NCI-H2227 (cell line): ENCODE measurements around the gene NECTIN1.
"Not testable (repeated sequence)": the region's sequence is repeated elsewhere in the genome, so short reads cannot be mapped to it uniquely, and the experiment has no call there.

Source experiments
- DNase-seq: peaks from one replicate; lab custom pipeline; 2025; ENCODE audit not compliant: unreplicated experiment; lab: John Stamatoyannopoulos, UW

The NECTIN1 gene

DNA sequence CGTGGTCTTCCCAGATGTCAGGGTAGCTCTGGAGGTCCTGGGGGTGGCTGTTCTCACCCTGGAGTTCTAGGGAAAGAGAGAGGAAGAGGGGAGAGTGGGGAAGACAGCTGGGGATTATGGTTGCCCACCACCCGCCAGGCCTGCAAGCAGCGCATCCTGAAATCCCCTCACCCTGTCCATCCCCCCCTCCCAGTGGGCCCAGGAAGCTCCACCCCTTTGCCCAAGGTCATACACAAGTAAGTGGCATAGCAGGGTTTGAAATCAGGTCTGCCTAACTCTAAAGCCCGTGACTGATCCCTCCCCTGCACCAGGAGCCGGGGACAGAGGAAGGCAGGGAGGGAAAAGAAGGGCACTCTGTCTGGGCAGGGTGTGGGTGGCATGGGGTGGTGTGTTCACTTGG is 105.3 kb downstream of the NECTIN1 start:
- no peak for DNase-seq

DNA sequence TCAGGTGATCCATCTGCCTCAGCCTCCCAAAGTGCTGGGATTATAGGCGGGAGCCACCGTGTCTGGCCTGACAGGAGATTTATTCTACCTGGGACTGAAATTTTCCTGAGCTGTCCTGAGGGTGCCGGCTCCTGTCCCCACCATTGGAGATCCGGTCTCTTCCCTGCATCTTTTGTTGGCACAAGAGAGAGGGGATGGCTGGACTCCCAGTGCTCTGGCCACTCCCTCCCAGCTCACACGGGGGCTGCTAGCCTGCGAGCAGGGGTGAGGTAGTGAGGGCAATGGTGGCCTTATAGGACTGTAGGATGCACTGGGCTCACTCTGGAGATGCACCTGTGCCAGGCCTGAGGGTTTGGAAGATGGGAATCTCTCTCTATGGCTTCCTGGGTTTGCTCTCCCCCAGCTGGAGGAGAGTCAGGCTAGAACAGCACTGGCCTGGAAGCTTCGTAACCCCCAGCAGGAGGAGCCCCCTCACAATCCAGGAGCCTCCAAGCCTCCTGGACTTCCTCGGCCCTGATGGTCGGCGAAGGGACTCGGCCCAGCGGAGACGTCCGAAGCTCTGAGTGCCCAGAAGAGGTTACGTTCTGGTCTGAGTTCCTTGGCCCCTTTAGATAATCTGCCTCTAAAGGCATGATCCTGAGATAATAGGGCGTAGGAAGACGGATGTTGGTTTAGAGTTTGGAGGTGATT is 106.4 kb downstream of the NECTIN1 start:
- DNase-seq = no peak

DNA sequence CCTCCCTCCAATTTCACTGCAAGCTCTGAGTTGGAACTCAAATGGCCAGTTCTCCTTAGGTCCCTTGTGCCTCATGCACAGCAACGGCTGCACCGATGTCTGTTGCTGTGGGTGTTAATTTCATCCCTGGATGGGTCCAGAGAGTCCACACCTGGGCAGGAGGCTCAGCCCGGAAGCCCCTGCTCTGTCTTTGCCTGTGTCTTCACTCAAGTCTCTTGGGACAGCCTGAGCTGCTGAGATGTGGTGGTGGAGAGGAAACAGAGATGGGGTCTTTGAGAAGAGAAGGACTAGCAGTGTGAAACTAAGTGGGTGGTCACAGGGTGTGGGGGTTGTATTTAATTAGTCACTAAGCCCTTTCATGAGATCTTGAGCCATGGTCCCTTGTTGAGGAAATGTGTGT is 109.3 kb downstream of the NECTIN1 start:
- DNase-seq = no peak

DNA sequence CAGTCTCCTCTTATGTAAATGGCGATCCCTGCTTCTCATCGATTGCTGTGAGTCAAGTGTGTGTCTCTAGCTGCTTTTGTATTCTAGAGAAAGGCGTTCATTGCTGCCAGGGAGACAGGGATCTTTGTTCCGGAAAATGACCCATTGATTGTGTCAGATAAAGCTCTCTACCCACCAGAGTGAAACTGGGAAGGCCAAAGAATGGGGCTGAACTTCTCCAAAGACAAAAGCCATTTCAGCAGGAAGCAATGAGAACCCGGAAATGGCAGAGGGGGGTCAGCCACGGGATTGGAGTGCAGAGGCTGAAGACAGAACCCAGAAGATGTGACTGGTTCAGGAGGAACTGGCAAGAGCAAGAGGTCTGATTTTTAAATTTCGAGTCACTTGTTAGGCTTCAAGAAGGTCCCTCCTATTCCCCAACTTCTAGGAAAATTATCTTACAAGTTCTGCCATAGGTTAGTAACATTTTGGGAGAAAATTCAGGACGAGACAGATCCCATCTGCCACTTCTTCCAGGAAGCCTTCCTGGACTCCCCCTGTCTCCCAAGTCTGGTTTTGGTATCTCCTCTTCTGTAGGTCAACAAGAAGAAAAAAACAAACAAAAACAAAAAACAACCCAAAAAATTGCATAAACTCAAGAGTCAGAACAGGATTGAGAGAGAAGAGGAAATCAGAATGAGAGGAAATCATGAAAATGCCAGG is 110.6 kb downstream of the NECTIN1 start:
- DNase-seq = no peak

DNA sequence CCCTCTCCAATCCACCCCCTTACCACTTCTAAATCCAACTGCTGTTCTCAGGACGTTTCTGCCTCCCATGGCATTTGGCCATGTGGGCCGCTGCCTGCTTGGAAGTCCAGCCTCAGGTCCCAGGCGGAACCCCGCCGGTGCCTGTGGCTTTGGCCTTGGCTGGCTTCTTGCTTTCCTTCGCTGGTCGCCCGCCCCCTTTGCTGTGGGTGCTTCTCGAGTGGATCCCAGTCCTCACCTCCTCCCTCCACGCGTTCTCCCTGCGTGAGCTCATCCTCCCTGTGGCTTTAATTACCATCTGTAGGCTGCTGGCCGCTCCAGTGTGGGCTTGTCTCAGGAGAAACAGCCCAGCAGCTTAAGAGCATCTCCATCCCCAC is 111.7 kb downstream of the NECTIN1 start:
- DNase-seq = no peak

DNA sequence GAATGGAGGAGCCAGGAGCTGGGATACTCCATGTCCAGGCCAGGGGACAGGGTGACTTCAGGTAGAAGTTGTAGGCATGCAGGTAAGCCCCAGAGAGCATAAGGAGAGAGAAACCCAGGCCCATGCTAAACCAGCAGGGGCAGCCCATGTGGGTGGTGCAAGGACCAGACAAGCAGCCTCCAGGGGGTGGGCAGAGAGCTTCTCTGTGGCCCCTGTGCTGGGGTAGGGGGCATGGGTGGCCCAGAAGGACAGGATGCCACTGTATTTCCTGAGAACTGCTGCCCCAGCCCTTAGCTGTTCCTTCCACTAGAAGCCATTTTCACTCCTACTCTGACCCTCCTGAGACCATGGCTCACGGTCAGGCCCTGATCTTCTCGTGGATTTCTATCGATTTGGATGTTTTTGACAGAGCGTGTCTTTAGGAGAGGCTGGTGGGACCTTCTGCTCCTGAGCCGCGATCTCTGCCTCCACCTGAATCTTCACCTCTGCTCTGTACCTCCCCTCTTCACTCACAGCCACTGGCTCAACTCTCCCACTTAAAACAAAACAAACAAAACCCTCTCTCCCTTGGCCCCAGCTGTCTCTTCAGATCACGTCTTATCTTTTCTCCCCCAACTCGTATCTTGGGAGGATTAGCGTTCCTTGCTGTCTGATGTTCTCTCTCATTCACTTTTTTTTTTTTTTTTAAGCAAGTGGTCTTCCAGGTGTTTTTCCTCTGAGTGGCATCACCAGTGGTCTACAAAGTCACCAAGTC is 112.2 kb downstream of the NECTIN1 start:
- DNase-seq = no peak

DNA sequence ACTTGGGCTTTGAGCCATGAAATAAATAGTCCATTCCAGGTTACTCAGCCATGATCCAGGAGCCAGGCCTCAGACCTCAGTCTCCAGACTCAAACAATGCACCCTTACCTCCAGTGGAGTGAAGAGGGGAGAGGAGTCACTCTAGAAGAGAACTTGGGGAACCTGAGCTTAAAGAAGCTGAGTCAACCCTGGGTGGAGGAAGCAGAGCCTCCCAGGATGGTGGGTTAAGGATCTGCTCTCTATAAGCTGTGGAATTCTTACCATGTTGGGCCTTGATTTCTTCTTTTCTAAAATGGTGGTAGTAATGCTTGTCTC is 113.2 kb downstream of the NECTIN1 start:
- DNase-seq = no peak

DNA sequence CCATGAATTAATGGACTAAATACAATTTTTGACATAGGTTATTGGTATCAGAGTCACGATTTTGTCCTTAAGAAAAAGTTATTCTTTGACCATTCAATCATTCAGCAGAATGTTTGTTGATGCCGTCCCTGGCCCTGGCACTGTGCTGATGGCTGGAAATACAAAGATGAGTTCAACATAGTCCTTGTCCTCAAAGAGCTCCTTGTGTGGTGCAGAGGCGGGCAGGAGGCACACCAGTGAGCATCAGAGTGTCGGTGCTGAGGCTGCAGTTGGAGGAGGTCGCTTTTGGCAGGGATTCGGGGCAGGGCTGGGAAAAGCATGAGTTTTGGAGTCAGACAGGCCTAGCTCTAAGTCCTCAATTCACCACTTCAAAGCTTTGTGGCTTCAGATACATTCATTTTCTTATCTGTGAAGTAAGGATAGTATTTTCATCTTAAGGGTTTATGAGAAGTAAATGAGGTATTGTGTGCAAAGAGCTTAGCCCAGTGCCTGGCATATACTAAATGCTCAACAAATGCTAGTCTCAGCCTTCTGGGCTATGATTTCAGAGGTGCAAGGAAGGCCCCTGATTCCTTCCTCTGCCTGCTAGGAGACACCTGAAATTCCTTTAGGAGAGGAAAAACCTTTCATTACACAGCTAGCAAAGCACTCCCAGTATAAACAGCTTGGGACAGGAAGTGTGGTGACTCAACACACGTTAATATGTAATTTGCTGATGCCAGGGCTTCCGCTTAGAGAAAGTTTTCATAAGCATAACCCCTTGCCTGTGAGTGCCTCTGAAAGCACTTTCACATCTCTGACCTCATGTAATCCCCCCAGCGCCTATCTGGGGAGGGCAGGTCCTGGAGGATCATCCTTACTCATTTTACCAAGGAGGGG is 113.8 kb downstream of the NECTIN1 start:
- DNase-seq = no peak

DNA sequence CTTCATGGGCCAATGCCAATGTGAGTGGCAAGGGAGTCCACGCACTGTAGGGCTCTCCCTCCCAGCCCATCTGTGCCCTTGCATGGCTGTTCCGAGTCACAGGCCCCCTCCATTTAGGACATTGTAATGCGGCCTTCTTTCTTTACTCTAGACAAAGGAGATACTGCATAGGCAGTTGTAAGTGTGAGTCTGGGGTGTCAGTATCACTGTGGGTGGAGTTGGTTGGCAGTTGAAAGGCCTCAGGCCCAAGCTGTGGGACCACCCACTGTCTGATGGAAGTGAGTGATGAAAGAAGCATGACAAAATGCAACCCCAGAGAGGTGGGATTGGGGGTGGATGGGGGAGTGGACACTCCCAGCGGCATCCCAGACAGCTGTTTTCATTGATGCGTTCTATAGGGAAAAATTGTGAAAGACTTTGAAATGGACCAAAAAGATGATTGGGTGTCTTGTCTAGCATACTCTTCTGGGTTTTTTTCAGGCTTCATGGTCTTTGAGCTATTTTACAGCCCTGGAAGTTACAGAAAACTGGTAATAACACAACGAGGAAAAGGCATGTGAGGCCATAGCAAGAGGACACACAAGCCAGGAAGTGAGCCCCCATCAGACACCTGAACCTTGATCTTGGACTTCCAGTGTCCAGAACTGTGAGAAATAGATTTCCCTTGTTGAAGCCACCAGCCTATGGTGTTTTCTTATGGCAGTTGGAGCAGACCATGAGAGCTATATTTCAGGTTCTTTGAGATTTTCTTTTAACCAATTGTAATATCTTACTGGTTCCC is 114.6 kb downstream of the NECTIN1 start:
- no peak for DNase-seq

DNA sequence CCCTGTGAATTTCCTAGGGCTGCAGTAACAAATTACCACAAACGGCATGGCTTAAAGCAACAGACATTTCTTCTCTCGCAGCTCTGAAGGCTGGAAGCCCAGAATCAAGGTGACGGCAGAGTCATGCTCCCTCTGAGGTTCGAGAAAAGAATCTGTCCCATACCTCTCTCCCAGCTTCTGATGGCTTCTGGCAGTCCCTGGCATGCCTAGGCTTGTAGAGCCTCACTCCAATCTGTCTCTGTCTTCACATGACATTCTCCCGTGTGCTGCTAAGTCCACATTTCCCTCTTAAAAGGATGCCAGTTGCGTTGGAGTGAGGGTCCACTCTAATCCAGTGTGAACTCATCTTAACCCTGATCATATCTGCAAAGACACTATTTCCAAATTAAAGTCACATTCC is 116.2 kb downstream of the NECTIN1 start:
- DNase-seq = no peak

DNA sequence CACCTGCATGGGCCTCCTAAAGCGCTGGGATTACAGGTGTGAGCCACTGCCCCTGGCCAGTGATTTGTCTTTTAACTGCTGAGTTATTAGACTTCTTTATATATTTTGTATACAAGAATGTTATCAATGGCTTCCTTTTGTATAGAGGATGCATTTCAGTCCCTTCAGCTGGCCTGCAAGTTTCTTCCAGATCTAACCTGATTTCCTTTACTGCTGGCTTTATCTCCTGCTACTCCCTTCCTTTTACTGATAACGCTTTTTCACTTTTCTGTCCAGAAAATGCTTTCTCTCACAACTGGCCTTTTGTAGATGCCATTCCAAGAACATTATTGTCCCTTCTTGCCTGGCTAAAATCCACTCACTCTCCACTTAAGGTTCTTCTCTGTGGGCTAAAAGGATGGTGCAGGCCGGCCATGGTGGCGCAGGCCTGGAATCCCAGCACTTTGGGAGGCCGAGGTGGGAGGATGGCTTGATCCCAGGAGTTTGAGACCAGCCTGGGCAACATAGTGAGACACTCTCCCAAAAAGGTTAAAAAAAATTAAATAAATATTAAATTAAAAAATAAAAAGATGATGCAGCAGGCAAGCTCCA is 118.1 kb downstream of the NECTIN1 start:
- DNase-seq = no peak

DNA sequence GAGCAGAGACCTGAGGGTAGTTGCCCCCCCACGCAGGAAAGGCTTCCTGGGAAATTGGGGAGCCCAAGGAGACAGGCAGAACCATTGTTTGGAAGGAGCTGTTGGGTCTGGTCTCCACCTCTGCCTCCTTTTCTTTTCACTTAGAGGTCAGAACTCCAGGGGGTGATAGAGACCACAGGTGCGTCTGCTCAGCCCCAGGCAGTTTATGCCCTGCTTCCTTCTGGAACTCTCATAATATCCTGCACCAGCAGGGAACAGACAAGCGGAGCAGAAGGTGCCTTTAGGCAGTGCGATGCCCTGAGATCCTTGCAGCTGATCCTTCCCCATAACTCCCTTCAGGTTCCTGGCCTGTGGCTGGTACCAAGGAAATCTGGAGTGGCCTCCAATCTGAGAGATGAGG is 120.2 kb downstream of the NECTIN1 start:
- DNase-seq = no peak

DNA sequence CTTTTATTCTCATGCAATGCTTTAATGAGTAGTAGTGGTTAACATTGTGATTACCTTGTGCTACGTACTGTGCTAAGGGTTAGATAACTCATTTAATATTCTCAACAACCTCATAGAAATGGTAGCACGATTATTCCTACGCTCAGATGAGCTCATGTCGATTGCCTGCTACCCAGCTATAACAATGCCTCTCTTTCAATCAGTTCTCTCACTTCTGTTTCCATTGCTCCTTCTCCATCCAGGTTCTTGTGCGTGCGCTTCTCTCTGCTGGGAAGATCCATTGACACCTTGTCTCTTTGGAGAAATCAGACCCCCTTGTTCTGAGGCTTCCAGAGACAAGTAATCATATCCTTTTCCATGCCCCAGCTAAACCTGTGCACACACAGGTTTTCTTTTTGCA is 120.8 kb downstream of the NECTIN1 start:
- no peak for DNase-seq

DNA sequence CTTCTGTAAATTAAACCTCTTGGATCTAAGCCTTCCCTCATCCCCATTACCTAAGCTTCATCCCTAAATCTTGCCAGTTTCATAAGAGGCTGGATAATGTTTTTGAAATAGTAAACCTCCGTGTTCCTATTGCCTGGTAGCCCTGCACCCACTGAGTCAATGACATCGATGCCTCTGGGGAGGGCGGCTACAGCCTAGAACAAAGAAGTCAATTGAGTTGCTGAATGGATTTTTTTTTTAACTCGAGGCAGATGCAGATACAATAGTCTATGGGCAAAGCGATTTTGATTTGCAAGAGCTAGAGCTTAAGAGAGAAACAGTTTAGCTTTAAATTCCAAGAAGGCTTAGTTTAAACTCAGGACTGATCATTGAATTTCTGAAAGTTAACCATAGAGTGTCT is 121.3 kb downstream of the NECTIN1 start:
- no peak for DNase-seq

DNA sequence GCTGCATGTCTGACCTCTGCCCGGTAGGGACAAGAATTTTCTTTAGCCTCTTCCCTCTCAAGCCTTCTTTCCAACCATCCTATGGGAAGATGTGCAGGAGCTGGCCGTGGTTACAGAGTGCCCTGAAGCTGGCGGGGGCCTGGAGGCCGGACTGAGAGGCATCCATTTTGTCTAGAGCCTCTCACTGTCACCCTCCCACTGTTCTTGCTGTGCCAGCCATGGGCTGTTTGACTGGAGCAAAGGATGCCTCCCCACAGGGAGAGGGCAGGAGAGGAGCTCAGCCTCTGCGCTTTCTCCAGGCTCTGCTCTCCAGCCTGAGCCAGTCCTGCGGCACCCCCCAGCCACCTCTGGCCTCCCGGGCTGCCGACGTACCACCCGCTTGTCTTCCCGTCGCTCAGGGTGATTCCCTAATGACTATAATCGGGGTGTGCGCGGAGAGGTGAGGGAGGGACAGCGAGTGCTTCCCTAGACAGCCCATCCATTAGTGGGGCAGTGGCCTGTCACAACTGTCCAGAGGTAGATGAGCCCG is 123.8 kb downstream of the NECTIN1 start:
- DNase-seq = peak; percentile 21

DNA sequence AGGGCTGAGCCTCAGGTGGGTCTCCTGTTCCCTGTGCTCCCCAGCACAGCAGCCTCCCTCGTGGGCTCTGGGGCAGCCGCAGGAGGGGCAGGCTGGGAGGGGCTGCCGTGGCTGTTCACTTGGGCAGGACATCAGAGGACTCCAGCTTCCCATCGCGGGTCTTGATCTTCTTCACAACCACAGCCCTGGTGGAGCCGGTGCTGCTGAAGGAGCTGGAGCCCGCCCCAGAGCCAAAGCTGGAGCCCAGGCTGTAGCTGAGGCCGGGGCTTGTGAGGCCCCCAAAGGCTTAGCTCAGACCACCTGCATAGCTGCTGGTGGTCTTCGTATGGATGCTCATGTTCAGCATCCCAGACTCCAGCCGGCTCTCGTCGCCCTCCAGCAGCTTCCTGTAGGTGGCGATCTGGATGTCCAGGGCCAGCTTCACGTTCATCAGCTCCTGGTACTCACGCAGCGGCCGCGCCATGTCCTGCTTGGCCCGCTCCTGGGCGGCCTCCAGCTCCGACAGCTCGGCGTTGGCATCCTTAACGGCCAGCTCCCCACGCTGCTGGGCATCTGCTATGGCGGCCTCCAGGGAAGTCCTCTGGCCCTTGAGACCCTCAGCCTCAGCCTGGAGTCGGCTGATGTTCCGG is 126.1 kb downstream of the NECTIN1 start:
- DNase-seq = no peak

DNA sequence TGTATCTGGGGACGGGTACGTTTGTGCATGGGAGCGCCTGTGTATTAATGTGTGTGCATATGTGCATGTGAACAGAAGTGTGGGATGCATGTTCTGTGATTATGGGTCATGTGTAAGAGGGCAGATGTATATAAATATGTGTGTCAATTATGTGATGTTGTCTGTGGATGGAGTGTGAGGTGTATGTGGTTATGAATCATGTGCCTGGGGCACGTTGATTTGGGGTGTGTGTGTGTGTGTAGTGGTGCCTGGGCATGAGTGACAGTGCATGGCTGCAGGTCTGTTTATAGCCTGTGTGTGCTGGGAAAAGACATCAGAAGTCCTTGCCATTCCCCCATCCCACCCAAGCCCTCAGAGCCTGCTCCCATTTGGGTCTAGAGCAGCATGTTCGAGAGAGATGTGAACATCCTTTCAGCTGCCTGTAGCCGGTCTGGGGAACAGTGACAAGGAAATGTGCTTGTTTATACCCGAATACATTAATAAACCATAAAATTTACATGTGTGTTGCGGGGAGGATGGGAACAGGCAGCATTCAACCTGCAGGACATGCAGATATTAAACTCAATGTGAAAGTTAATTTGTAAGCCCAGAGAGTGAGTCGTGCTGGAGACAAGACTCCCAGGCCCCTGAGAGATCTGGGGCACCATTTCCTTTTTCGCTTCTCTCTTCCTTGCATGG is 129.0 kb downstream of the NECTIN1 start:
- no peak for DNase-seq

DNA sequence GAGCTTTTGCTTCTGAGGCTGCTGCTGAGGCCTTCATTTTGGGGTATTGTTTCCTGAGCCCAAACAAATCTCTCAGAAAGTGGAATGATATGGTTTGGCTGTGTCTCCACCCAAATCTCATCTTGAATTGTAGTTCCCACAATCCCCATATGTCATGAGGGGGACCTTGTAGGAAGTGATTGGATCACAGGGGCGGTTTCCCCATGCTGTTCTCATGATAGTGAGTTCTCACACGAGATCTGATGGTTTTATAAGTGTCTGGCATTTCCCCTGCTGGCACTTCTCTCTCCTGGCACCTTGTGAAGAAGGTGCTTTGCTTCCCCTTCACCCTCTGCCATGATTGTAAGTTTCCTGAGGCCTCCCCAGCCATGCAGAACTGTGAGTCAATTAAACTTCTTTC is 133.1 kb downstream of the NECTIN1 start:
- DNase-seq = not testable (repeated sequence)

DNA sequence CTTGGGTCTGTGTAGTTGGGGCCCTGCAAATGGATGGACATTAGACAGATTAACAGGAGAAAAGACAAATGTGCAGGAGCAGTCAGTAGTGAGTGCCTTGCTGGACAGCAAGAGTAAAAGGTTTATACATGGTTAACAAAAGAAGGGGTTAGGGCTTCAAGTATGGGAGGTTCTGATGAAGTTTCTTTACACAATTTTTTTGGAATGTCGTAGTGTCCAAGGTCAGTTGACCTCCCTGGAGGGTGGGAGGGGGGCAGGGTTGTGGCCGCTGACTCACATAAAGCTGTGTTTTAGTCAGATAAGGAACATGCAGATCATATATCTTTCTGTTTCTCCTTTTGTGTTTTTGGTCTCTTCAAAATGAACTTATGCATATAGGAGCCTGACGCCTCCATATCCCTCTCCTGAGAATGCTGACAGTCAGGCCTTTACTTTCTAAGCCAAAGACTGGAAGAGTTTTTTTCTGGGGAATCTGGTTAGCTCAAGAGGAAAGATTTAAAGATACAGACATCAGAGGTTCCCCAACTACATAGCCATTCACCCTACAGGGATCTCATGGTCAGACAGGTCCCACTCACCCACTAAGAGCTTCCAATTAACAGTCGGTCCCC is 134.3 kb downstream of the NECTIN1 start:
- DNase-seq = no peak
